ENCODE measurements around the gene CLDN1.

The CLDN1 gene

DNA sequence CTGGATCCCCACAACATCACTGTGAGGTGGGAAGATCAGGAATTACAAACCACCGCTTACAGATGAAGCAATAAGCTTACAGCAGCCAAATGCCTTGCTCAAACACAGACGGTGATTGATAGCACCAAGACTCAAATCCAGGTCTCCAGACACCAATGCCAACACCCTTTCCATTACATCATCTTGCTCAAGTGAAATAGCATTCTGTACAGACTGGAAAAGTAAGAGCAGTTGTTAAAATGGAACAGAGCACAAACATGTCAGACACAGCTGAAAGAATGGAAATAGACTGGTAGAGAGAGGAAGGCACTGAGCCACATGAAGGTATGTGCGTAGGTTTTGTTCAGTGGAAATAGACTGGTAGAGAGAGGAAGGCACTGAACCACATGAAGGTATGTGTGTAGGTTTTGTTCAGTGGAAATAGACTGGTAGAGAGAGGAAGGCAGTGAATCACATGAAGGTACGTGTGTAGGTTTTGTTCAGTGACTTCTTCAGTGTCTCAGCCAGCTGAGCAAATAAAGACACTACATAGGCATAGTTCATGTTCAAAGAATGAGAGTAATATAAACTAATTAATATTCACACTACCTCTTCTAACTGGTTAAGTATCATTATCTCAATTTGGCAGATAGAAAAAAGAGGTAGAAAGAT is 15.6 kb downstream of the CLDN1 start:
- no peak for DNase-seq (ENCODE audit: extremely low read depth, low read depth)
- TF ChIP-seq, protein P1, sequence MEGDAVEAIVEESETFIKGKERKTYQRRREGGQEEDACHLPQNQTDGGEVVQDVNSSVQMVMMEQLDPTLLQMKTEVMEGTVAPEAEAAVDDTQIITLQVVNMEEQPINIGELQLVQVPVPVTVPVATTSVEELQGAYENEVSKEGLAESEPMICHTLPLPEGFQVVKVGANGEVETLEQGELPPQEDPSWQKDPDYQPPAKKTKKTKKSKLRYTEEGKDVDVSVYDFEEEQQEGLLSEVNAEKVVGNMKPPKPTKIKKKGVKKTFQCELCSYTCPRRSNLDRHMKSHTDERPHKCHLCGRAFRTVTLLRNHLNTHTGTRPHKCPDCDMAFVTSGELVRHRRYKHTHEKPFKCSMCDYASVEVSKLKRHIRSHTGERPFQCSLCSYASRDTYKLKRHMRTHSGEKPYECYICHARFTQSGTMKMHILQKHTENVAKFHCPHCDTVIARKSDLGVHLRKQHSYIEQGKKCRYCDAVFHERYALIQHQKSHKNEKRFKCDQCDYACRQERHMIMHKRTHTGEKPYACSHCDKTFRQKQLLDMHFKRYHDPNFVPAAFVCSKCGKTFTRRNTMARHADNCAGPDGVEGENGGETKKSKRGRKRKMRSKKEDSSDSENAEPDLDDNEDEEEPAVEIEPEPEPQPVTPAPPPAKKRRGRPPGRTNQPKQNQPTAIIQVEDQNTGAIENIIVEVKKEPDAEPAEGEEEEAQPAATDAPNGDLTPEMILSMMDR (IDR thresholded peaks at IDR 0.05; ENCODE audit: low read depth, low read length), result no peak

DNA sequence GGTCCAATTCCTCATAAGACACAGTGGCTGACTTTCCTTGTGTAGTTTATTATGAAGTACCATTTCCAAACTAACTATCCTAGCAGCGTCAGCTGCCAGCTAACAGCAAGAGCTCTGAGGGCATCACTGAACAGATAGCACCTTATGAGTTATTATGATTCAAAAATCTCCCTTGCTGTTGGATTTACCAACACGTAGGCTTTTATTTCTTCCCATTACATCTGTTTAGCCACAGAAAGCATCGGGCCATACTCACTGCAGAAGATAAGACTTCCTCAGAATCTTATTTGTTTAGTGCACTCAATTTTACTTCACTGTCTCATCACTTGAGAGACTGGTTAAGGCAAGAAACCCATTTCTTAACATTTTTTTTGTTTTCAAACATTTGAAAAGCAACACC is 16.2 kb downstream of the CLDN1 start:
- TF ChIP-seq, protein P1 (IDR thresholded peaks at IDR 0.05; ENCODE audit: low read depth, low read length), result no peak
- DNase-seq (ENCODE audit: extremely low read depth, low read depth), result no peak

DNA sequence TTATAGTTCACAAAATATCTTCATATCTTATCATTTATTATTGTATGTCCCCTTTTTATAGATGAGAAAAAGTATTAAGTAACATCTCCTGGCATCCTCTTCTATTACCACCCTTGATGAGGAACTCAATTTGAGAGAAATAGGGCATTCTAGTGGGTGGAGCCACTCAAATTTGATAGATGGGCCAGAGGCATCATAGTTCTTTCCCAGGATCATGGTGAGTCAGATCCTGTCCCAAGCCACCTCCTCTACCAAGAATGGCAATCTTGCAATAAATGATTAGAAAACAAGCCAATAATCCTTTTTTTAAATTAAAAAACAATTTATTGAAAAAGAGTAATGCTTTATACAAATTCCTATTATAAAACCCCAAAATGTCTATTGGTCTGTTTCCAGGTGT is 16.8 kb downstream of the CLDN1 start:
- DNase-seq (ENCODE audit: extremely low read depth, low read depth), result no peak
- TF ChIP-seq, protein P1 (IDR thresholded peaks at IDR 0.05; ENCODE audit: low read depth, low read length), result no peak

DNA sequence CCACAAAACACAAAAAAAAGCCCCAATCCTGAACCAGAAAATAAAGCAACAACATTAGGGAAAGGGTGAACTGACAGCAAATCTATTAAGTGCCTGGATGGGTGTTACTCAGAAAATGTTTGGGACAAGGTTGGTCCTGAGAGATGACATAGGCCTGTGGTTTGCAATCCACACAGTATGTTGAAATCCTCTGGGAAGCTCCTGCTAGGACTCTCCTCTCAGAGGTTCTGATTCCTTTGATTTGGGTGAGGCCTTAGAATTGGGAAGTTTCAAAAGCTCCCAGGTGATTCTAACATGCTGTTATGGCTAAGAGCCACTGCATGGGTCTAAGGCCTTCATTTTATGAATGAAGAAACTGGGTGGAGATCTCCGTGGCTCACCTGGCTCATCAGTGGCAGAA is 18.4 kb downstream of the CLDN1 start:
- TF ChIP-seq, protein P1 (IDR thresholded peaks at IDR 0.05; ENCODE audit: low read depth, low read length), result no peak
- DNase-seq (ENCODE audit: extremely low read depth, low read depth), result no peak

DNA sequence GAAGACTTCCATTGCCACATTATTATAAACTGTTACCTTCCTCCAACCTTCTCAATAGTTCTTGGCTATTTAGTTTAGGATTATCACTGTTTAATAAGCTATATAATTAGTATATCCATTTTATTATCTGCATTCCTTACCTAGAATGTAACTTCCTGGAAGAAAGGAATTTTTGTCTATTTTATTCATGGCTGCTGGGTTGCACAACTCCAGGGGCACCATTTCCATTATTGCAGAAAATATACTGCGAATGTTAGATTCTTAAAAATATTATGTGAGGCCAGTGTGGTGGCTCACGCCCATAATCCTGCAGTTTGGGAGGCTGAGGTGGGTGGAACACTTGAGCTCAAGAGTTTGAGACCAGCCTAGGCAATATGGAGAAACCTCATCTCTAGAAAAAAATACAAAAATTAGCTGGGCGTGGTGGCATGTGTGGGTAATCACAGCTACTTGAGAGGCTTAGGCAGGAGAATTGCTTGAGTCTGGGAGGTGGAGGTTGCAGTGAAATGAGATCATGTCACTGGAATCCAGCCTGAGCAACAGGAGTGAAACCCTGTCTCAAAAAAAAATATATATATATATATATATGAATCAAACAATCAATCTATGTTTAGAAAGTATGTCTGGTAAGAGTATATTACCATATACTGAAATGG is 19.9 kb downstream of the CLDN1 start:
- no peak for DNase-seq (ENCODE audit: extremely low read depth, low read depth)
- TF ChIP-seq, protein P1 (IDR thresholded peaks at IDR 0.05; ENCODE audit: low read depth, low read length), result no peak

DNA sequence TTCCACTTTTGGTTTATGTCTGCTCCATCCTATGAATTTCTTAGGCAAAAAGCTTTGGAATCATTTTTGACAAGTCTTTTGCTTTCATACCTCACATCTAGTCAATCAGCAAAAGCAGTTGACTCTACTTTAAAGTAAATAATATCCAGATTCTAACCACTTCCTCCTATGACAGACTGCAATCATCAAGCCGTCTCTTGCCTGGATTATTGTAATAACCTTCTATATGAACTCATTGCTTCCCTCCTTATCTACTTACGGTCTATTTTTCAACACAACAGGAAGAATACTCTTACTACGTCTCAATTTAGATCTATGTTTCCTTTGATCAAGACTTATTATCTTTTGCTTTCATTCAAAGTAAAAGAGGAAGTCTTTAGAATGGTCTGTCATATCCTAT is 20.7 kb downstream of the CLDN1 start:
- DNase-seq (ENCODE audit: extremely low read depth, low read depth), result no peak

DNA sequence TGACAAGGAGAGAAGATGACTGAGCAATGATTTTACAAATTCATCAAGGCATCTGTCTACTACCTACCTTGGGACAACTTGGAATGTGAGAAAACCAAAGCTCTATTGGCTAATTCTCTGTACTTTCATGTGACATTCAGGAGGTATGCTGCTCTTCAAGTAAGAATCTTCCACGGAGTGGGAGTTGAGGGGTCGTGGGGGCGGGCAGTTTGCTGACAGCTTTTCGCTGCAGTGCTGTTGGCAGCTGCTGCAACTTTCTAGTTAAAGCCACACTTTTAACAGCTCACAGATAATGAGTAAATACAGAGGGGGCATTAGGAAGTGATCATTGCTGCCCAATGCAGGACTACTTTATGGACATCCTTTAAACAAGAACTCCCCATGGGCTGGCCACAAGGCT is 22.3 kb downstream of the CLDN1 start:
- no peak for DNase-seq (ENCODE audit: extremely low read depth, low read depth)
- TF ChIP-seq, protein P1 (IDR thresholded peaks at IDR 0.05; ENCODE audit: low read depth, low read length), result no peak

More for the DNA sequence above, 20.7 kb downstream of the CLDN1 start:
- TF ChIP-seq, protein P1 (IDR thresholded peaks at IDR 0.05; ENCODE audit: low read depth, low read length), result no peak
